H1 (cell line): ENCODE data around the gene GTPBP1. TPM values are rescaled to one million over a fixed set of nuclear protein-coding genes. Genes with fewer than 3 reads are reported as not detected.

Experiments
- BRCA1 ChIP-seq: IDR thresholded peaks from 2 replicates; pipeline ENCODE4 v1.6.1; 2012; ENCODE audit warnings: low read depth, low read length, improper control_type of control experiment
- CHD7 ChIP-seq: fragments of 300-600 bp; sonication (generic); IDR thresholded peaks from 2 replicates; pipeline ENCODE4 v1.7.1; 2012; ENCODE audit warnings: low read length, moderate library complexity, mild to moderate bottlenecking, inconsistent platforms; ENCODE audit not compliant: insufficient replicate concordance
- HDAC6 ChIP-seq: IDR thresholded peaks from one replicate; pipeline ENCODE4 v1.7.1; 2012; ENCODE audit warnings: low read depth, mild to moderate bottlenecking, inconsistent platforms, low read length, moderate library complexity
- NRF1 ChIP-seq: IDR thresholded peaks from 2 replicates; pipeline ENCODE4 v1.6.1; 2011; ENCODE audit warnings: mild to moderate bottlenecking, low read depth, low read length, improper control_type of control experiment
- POU5F1 ChIP-seq: IDR thresholded peaks from 2 replicates; pipeline ENCODE4 v1.6.1; 2011; ENCODE audit warnings: low read depth, mild to moderate bottlenecking, low read length, moderate library complexity
- RAD21 ChIP-seq, 2 experiments: IDR thresholded peaks in 1 of 2; conservative IDR thresholded peaks in 1 of 2; 2 replicates each; pipeline ENCODE4 v1.6.1; 2011; ENCODE audit warnings: low read depth in 2 of 2, low read length in 2 of 2, improper control_type of control experiment in 1 of 2, inconsistent platforms in 1 of 2, mild to moderate bottlenecking in 1 of 2, moderate library complexity in 1 of 2
- SRF ChIP-seq: IDR thresholded peaks from 2 replicates; pipeline ENCODE4 v1.6.1; 2011; ENCODE audit warnings: mild to moderate bottlenecking, low read depth, low read length, moderate library complexity
- TBP ChIP-seq: IDR thresholded peaks from 2 replicates; pipeline ENCODE4 v1.6.1; 2011; ENCODE audit warnings: low read depth, low read length, improper control_type of control experiment
- TCF12 ChIP-seq: IDR thresholded peaks from 2 replicates; pipeline ENCODE4 v1.6.1; 2011; ENCODE audit warnings: low read depth, mild to moderate bottlenecking, low read length
- YY1 ChIP-seq: IDR thresholded peaks from 2 replicates; pipeline ENCODE4 v1.6.1; 2011; ENCODE audit warnings: low read depth, mild to moderate bottlenecking, low read length
- polyA plus RNA-seq, 7 experiments: library from polyadenylated mRNA; depleted of rRNA in 3 of 7; stranded (reverse) in 5 of 7; unstranded in 2 of 7; fragments of >200 nt in 5 of 7; fragments of 200-250 nt in 2 of 7; gene quantifications; 1 replicate in 5 of 7; 2 replicates in 1 of 7; 4 replicates in 1 of 7; pipeline versions ENCODE4 v1.2.1 to v1.2.3, GENCODE V29; 2011 to 2013; ENCODE audit warnings: missing spikeins in 2 of 7, mixed read lengths in 2 of 7
- total RNA-seq: library from RNA; stranded (reverse); fragmentation: NEBNext Ultra II Directional; extraction: Animal tissue kit (Norgen Biotek cat#: 25700); gene quantifications from 2 replicates; pipeline ENCODE4 v1.2.1, GENCODE V29; 2021

GTPBP1 gene
- total and polyA plus RNA-seq, 2 of the 8 experiments (the other 6 are each of a cell fraction or from before 2014, with no cell fraction given) = 53.1 to 91.8 TPM

GRCh38 chr22:38727530-38728451 lies 22.0 kb downstream of the GTPBP1 start (continued):
- TF ChIP-seq TCF12 = no peak
- TF ChIP-seq HDAC6 = no peak
- TF ChIP-seq POU5F1 = no peak
- no peak for TF ChIP-seq TBP
- no peak for TF ChIP-seq CHD7
- TF ChIP-seq SRF = no peak
- no peak for TF ChIP-seq YY1
- no peak for TF ChIP-seq BRCA1
- TF ChIP-seq NRF1 = no peak
- TF ChIP-seq RAD21 (IDR thresholded peaks at IDR 0.05 in 1 of 2, conservative IDR thresholded peaks at IDR 0.05 in 1 of 2; ENCODE audit: low read depth in 2 of 2, low read length in 2 of 2) = no peak
